WTC11 (cell line): ENCODE results near the gene RAC2.

Experiments
- CREB1 ChIP-seq: sonication (generic); formaldehyde crosslinking; IDR thresholded peaks from 2 replicates; pipeline ENCODE4 v1.8.0; 2023; ENCODE audit warnings: mild to moderate bottlenecking, missing genetic modification reagents
- CREM ChIP-seq: sonication (generic); formaldehyde crosslinking; IDR thresholded peaks from 2 replicates; pipeline ENCODE4 v1.8.1; 2022; ENCODE audit warnings: mild to moderate bottlenecking, missing genetic modification reagents, moderate library complexity
- CTCF ChIP-seq: fragments of 200-600 bp; IDR thresholded peaks from 2 replicates; pipeline ENCODE4 v1.8.0; 2022; ENCODE audit warnings: antibody characterized with exemption
- MAX ChIP-seq: sonication (generic); formaldehyde crosslinking; IDR thresholded peaks from 2 replicates; pipeline ENCODE4 v1.8.0; 2022; ENCODE audit warnings: mild to moderate bottlenecking, missing genetic modification reagents
- NR2C2 ChIP-seq: sonication (generic); formaldehyde crosslinking; IDR thresholded peaks from 2 replicates; pipeline ENCODE4 v1.8.0; 2022; ENCODE audit warnings: mild to moderate bottlenecking, missing genetic modification reagents
- PREB ChIP-seq: sonication (generic); formaldehyde crosslinking; IDR thresholded peaks from 2 replicates; pipeline ENCODE4 v1.8.1; 2022; ENCODE audit warnings: mild to moderate bottlenecking, missing genetic modification reagents, moderate library complexity, borderline replicate concordance
- SMAD3 ChIP-seq: sonication (generic); formaldehyde crosslinking; IDR thresholded peaks from 2 replicates; pipeline ENCODE4 v1.8.0; 2022; ENCODE audit warnings: missing genetic modification reagents, mild to moderate bottlenecking, borderline replicate concordance
- SMAD4 ChIP-seq: sonication (generic); formaldehyde crosslinking; IDR thresholded peaks from 2 replicates; pipeline ENCODE4 v1.8.0; 2022; ENCODE audit warnings: mild to moderate bottlenecking, missing genetic modification reagents
- ZNF121 ChIP-seq: sonication (generic); formaldehyde crosslinking; IDR thresholded peaks from 2 replicates; pipeline ENCODE4 v1.8.0; 2023; ENCODE audit warnings: missing genetic modification reagents
- TF ChIP-seq, protein P1 (sequence below): sonication (generic); formaldehyde crosslinking; IDR thresholded peaks from 2 replicates; pipeline ENCODE4 v1.8.0; 2022; ENCODE audit warnings: mild to moderate bottlenecking, missing genetic modification reagents
- TF ChIP-seq, protein P2 (sequence below): sonication (generic); formaldehyde crosslinking; IDR thresholded peaks from 2 replicates; pipeline ENCODE4 v1.8.1; 2023; ENCODE audit warnings: mild to moderate bottlenecking, moderate library complexity, missing genetic modification reagents
- TF ChIP-seq, protein P3 (sequence below): sonication (generic); formaldehyde crosslinking; IDR thresholded peaks from 2 replicates; pipeline ENCODE4 v1.8.1; 2022; ENCODE audit warnings: low read depth, mild to moderate bottlenecking, moderate library complexity, missing genetic modification reagents, borderline replicate concordance

DNA sequence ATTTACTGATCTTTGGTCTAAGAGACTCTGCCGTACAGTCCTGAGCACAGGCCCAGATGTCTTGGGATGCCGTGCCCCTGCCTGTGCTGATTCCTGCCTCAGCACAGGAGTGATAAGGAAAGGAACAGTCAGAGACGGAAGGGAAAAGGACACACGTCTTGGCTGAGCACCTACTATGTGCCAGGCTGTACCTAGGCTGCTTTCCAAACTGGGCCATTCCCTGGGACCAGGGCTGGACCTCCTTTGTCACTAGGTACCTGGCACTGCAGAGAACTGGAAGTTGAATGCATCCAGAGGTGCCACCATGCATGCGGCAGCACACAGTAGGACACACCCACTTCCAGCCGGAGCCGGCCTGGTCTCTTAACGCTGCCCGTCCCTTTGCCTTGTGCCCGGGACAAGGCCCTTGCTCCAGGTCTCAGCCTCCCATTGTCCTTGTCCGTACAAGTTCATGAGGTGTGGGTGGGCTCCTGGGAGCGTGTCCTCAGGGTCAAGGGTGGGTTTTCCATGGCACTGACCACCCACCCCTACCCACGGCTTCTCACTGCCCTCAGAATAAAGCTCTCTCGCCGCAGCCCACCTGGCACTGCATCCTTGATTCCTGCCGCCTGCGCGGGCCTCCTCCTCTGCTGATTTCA is 30.7 kb downstream of the RAC2 start:
- TF ChIP-seq CTCF (no peak), CREM (CRISPR knock-in tag) (no peak), NR2C2 (CRISPR knock-in tag) (no peak), SMAD4 (no peak), PREB (no peak), ZNF121 (CRISPR knock-in tag) (no peak), SMAD3 (CRISPR knock-in tag) (no peak), MAX (CRISPR knock-in tag) (no peak), CREB1 (no peak)
- TF ChIP-seq, protein P1, sequence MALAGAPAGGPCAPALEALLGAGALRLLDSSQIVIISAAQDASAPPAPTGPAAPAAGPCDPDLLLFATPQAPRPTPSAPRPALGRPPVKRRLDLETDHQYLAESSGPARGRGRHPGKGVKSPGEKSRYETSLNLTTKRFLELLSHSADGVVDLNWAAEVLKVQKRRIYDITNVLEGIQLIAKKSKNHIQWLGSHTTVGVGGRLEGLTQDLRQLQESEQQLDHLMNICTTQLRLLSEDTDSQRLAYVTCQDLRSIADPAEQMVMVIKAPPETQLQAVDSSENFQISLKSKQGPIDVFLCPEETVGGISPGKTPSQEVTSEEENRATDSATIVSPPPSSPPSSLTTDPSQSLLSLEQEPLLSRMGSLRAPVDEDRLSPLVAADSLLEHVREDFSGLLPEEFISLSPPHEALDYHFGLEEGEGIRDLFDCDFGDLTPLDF (CRISPR knock-in tag) = no peak
- TF ChIP-seq, protein P2, sequence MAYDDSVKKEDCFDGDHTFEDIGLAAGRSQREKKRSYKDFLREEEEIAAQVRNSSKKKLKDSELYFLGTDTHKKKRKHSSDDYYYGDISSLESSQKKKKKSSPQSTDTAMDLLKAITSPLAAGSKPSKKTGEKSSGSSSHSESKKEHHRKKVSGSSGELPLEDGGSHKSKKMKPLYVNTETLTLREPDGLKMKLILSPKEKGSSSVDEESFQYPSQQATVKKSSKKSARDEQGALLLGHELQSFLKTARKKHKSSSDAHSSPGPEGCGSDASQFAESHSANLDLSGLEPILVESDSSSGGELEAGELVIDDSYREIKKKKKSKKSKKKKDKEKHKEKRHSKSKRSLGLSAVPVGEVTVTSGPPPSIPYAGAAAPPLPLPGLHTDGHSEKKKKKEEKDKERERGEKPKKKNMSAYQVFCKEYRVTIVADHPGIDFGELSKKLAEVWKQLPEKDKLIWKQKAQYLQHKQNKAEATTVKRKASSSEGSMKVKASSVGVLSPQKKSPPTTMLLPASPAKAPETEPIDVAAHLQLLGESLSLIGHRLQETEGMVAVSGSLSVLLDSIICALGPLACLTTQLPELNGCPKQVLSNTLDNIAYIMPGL (CRISPR knock-in tag) = no peak
- TF ChIP-seq, protein P3, sequence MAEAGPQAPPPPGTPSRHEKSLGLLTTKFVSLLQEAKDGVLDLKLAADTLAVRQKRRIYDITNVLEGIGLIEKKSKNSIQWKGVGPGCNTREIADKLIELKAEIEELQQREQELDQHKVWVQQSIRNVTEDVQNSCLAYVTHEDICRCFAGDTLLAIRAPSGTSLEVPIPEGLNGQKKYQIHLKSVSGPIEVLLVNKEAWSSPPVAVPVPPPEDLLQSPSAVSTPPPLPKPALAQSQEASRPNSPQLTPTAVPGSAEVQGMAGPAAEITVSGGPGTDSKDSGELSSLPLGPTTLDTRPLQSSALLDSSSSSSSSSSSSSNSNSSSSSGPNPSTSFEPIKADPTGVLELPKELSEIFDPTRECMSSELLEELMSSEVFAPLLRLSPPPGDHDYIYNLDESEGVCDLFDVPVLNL (CRISPR knock-in tag) = no peak
